ENCODE data around the gene LRP11. TPM values are rescaled to one million over a fixed set of nuclear protein-coding genes. Genes with fewer than 3 reads are reported as not detected.

The LRP11 gene
- total and polyA plus RNA-seq, 2 of the 13 experiments (the other 11 are each of a cell fraction or from before 2014, with no cell fraction given), result 32.4 to 48.9 TPM

DNA sequence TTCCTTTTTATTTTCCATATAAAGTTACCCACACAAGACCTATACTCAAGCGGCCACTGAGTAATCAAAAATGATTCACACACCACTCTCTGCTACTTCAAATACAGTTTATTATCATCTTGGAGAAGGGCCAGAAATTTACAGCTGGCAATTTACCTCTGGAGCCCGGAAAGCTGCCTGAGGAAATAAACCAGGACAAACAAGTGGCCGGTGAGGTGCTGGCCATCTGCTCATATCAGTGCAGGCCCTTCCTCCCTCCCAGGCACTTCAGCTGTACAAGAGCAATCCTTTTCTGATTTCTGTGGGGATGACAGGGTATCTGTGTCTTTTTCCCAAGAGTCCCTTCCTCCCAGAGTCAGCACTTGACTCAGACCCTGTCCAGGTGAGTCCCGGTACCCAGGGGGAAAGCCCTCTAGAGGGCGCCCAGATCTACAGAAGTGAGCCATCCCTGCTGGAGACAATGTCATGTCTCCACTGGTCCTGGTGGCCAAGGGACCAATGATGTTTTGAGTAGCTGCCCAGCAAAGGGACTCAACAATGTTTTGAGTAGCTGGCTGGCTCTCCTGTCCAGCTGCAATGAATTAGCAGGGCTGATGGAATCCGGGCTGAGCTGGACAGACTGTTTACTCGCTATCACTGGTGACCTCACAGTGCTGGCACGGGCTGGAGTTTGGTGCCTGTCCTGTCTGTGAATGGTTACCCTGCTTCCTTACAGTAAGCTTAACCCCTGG lies 23.6 kb downstream of the LRP11 start (continued):
- TF ChIP-seq ZNF343 (CRISPR knock-in tag; IDR thresholded peaks at IDR 0.05) (no peak), JDP2 (CRISPR knock-in tag; IDR thresholded peaks at IDR 0.05; ENCODE audit: borderline replicate concordance) (no peak), RFX3 (CRISPR knock-in tag; IDR thresholded peaks at IDR 0.05) (no peak), ZFP41 (CRISPR knock-in tag; IDR thresholded peaks at IDR 0.05; ENCODE audit: borderline replicate concordance) (no peak), SP4 (CRISPR knock-in tag; IDR thresholded peaks at IDR 0.05) (no peak; the same call in 1 of the 2 replicates), STAT5B (CRISPR knock-in tag; IDR thresholded peaks at IDR 0.05) (no peak), BRCA1 (CRISPR knock-in tag; IDR thresholded peaks at IDR 0.05) (no peak), LCORL (IDR thresholded peaks at IDR 0.05) (no peak), LCORL (CRISPR knock-in tag; IDR thresholded peaks at IDR 0.05) (0 out of 2 replicates have a peak, but pooled peaks have one; percentile 41), RFXANK (CRISPR knock-in tag; IDR thresholded peaks at IDR 0.05) (no peak), ZNF577 (CRISPR knock-in tag; IDR thresholded peaks at IDR 0.05; ENCODE audit: borderline replicate concordance, low read depth) (no peak), TARDBP (CRISPR knock-in tag; IDR thresholded peaks at IDR 0.05) (no peak), KDM4B (CRISPR knock-in tag; IDR thresholded peaks at IDR 0.05) (no peak), SATB2 (CRISPR knock-in tag; IDR thresholded peaks at IDR 0.05) (no peak), ATRX (CRISPR knock-in tag; IDR thresholded peaks at IDR 0.05; ENCODE audit: borderline replicate concordance) (no peak), ZNF296 (CRISPR knock-in tag; conservative IDR thresholded peaks at IDR 0.05) (no peak), POLR2G (IDR thresholded peaks at IDR 0.05; ENCODE audit: low read depth, low read length) (no peak), NCOR1 (IDR thresholded peaks at IDR 0.05; ENCODE audit: borderline replicate concordance, low read length) (no peak)
- TF ChIP-seq, protein P1, sequence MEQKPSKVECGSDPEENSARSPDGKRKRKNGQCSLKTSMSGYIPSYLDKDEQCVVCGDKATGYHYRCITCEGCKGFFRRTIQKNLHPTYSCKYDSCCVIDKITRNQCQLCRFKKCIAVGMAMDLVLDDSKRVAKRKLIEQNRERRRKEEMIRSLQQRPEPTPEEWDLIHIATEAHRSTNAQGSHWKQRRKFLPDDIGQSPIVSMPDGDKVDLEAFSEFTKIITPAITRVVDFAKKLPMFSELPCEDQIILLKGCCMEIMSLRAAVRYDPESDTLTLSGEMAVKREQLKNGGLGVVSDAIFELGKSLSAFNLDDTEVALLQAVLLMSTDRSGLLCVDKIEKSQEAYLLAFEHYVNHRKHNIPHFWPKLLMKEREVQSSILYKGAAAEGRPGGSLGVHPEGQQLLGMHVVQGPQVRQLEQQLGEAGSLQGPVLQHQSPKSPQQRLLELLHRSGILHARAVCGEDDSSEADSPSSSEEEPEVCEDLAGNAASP (CRISPR knock-in tag; IDR thresholded peaks at IDR 0.05; ENCODE audit: borderline replicate concordance), result no peak
- TF ChIP-seq, protein P2, sequence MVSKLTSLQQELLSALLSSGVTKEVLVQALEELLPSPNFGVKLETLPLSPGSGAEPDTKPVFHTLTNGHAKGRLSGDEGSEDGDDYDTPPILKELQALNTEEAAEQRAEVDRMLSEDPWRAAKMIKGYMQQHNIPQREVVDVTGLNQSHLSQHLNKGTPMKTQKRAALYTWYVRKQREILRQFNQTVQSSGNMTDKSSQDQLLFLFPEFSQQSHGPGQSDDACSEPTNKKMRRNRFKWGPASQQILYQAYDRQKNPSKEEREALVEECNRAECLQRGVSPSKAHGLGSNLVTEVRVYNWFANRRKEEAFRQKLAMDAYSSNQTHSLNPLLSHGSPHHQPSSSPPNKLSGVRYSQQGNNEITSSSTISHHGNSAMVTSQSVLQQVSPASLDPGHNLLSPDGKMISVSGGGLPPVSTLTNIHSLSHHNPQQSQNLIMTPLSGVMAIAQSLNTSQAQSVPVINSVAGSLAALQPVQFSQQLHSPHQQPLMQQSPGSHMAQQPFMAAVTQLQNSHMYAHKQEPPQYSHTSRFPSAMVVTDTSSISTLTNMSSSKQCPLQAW (CRISPR knock-in tag; IDR thresholded peaks at IDR 0.05), result no peak
- TF ChIP-seq, protein P3, sequence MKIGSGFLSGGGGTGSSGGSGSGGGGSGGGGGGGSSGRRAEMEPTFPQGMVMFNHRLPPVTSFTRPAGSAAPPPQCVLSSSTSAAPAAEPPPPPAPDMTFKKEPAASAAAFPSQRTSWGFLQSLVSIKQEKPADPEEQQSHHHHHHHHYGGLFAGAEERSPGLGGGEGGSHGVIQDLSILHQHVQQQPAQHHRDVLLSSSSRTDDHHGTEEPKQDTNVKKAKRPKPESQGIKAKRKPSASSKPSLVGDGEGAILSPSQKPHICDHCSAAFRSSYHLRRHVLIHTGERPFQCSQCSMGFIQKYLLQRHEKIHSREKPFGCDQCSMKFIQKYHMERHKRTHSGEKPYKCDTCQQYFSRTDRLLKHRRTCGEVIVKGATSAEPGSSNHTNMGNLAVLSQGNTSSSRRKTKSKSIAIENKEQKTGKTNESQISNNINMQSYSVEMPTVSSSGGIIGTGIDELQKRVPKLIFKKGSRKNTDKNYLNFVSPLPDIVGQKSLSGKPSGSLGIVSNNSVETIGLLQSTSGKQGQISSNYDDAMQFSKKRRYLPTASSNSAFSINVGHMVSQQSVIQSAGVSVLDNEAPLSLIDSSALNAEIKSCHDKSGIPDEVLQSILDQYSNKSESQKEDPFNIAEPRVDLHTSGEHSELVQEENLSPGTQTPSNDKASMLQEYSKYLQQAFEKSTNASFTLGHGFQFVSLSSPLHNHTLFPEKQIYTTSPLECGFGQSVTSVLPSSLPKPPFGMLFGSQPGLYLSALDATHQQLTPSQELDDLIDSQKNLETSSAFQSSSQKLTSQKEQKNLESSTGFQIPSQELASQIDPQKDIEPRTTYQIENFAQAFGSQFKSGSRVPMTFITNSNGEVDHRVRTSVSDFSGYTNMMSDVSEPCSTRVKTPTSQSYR (CRISPR knock-in tag; IDR thresholded peaks at IDR 0.05; ENCODE audit: borderline replicate concordance), result no peak
- TF ChIP-seq, protein P4, sequence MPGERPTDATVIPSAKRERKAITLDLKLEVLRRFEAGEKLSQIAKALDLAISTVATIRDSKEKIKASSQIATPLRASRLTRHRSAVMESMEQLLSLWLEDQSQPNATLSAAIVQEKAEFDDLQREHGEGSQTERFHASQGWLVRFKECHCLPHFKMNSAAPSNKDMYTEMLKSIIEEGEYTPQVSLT (CRISPR knock-in tag; IDR thresholded peaks at IDR 0.05; ENCODE audit: borderline replicate concordance, low read depth), result no peak
